Ovary (tissue), 3 donors: Measurements from ENCODE around the gene ZNF777.

Experiments used
- POLR2A ChIP-seq: fragments of 450-650 bp; IDR thresholded peaks from one replicate; pipeline ENCODE4 v1.6.1; 2017; ENCODE audit warnings: antibody characterized with exemption, mild to moderate bottlenecking, moderate library complexity
- TF ChIP-seq, protein P1 (sequence below), 3 donors: fragments of 450-650 bp in 2 of 3; fragments of 200-600 bp in 1 of 3; IDR thresholded peaks; one replicate each; pipeline versions ENCODE4 v1.5.1 to v1.8.0; 2016 to 2022; ENCODE audit warnings: antibody characterized with exemption in 3 of 3, mild to moderate bottlenecking in 1 of 3
- donor health status: DM: no; HTN: no; CAD: no.

GRCh38 chr7:149420006-149420405 lies 40.9 kb downstream of the ZNF777 start:
- TF ChIP-seq, protein P1, sequence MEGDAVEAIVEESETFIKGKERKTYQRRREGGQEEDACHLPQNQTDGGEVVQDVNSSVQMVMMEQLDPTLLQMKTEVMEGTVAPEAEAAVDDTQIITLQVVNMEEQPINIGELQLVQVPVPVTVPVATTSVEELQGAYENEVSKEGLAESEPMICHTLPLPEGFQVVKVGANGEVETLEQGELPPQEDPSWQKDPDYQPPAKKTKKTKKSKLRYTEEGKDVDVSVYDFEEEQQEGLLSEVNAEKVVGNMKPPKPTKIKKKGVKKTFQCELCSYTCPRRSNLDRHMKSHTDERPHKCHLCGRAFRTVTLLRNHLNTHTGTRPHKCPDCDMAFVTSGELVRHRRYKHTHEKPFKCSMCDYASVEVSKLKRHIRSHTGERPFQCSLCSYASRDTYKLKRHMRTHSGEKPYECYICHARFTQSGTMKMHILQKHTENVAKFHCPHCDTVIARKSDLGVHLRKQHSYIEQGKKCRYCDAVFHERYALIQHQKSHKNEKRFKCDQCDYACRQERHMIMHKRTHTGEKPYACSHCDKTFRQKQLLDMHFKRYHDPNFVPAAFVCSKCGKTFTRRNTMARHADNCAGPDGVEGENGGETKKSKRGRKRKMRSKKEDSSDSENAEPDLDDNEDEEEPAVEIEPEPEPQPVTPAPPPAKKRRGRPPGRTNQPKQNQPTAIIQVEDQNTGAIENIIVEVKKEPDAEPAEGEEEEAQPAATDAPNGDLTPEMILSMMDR (IDR thresholded peaks at IDR 0.05): no peak
- TF ChIP-seq POLR2A: no peak
